Spleen (tissue), 7 donors: ENCODE data around the gene TRIML1.

ENCODE experiments used
- CTCF ChIP-seq, 11 experiments: fragments of 200-600 bp in 7 of 11; fragments of 450-650 bp in 4 of 11; sonication (generic) in 4 of 11; IDR thresholded peaks in 8 of 11; conservative IDR thresholded peaks in 3 of 11; 1 replicate in 7 of 11; 2 replicates in 4 of 11; pipeline versions ENCODE4 v1.4.0 to v1.8.0; 2016 to 2021; ENCODE audit warnings: antibody characterized with exemption in 11 of 11, inconsistent platforms in 4 of 11, mild to moderate bottlenecking in 1 of 11
- POLR2AphosphoS5 ChIP-seq, 3 donors: sonication (generic); formaldehyde crosslinking; IDR thresholded peaks; one replicate each; pipeline ENCODE4 v1.5.1; 2017; ENCODE audit warnings: antibody characterized with exemption in 3 of 3
- donor health status: DM: no; HTN: no; CAD: no; lungs with moderate emphysema.
- donor health status: DM: no; HTN: no; CAD: no.
- donor health status: DM: no; HTN: no; CAD: no.

- no peak for TF ChIP-seq POLR2AphosphoS5 (IDR thresholded peaks at IDR 0.05)
- TF ChIP-seq CTCF (IDR thresholded peaks at IDR 0.05 in 8 of 11, conservative IDR thresholded peaks at IDR 0.05 in 3 of 11), result no peak
These were observed 57.0 kb downstream of the TRIML1 start for GRCh38 chr4:188196134-188196735.
